H1 (cell line): ENCODE results near the gene BCO2. TPM values are rescaled to one million over a fixed set of nuclear protein-coding genes. Genes with fewer than 3 reads are reported as not detected.

ENCODE experiments used
- CTCF ChIA-PET: fragments of 300-600 bp; sonication (Branson Sonifier 250); formaldehyde crosslinking; loops from one replicate; lab custom pipeline; 2021; ENCODE audit not compliant: partially characterized antibody; lab: Charles Lee
- POLR2A ChIA-PET: fragments of 300-600 bp; sonication (Branson Sonifier 250); formaldehyde crosslinking; loops from one replicate; lab custom pipeline; 2021; ENCODE audit warnings: inconsistent platforms; ENCODE audit not compliant: partially characterized antibody; lab: Charles Lee
- DNase-seq, 2 experiments: peaks; one replicate each; pipeline versions ENCODE4 v3.0.0 to v3.0.0-alpha.2; 2010 to 2022; ENCODE audit warnings: low spot score in 2 of 2, low read depth in 1 of 2, mixed read lengths in 1 of 2
- FAIRE-seq: peaks from 2 replicates; lab custom pipeline; 2011; peaks lifted over from hg19 to GRCh38; lab: Jason Lieb, UNC
- H2AFZ ChIP-seq: 2 replicates; pipeline ENCODE4 v1.8.1; 2012; ENCODE audit warnings: low read length, inconsistent platforms
- H2AK5ac ChIP-seq: 2 replicates; pipeline ENCODE4 v1.6.1; 2013; ENCODE audit warnings: low read depth, low read length
- H2BK120ac ChIP-seq: replicated peaks from 2 replicates; pipeline ENCODE3; 2013; ENCODE audit warnings: low read depth, low read length, inconsistent platforms
- H2BK12ac ChIP-seq: 2 replicates; pipeline ENCODE4 v1.6.1; 2013; ENCODE audit warnings: low read depth, low read length
- H2BK15ac ChIP-seq: 2 replicates; pipeline ENCODE4 v1.6.1; 2013; ENCODE audit warnings: low read length
- H2BK20ac ChIP-seq: 2 replicates; pipeline ENCODE4 v1.6.1; 2013; ENCODE audit warnings: low read length
- H2BK5ac ChIP-seq: 2 replicates; pipeline ENCODE4 v1.6.1; 2013; ENCODE audit warnings: low read depth, low read length
- H3K14ac ChIP-seq: 2 replicates; pipeline ENCODE4 v1.6.1; 2013; ENCODE audit warnings: inconsistent platforms; ENCODE audit not compliant: insufficient read length
- H3K18ac ChIP-seq: 2 replicates; pipeline ENCODE4 v1.6.1; 2013; ENCODE audit warnings: low read length; ENCODE audit errors: extremely low read depth
- H3K23ac ChIP-seq: 2 replicates; pipeline ENCODE4 v1.6.1; 2013; ENCODE audit warnings: inconsistent platforms; ENCODE audit not compliant: insufficient read length
- H3K23me2 ChIP-seq: 2 replicates; pipeline ENCODE4 v1.6.1; 2013; ENCODE audit warnings: low read depth, low read length
- H3K27ac ChIP-seq: 2 replicates; pipeline ENCODE4 v1.6.1; 2011; ENCODE audit warnings: low read depth, low read length, inconsistent platforms
- H3K27me3 ChIP-seq, 4 experiments: replicated peaks in 1 of 4; 1 replicate in 1 of 4; 2 replicates in 3 of 4; pipeline versions ENCODE4 v1.6.1 to v1.8.1; 2011 to 2013; ENCODE audit warnings: low read length in 3 of 4, mild to moderate bottlenecking in 3 of 4, inconsistent platforms in 2 of 4, mixed read lengths in 2 of 4, moderate library complexity in 1 of 4; ENCODE audit not compliant: control insufficient read depth in 3 of 4, insufficient read depth in 3 of 4; ENCODE audit errors: extremely low read depth in 1 of 4
- H3K36me3 ChIP-seq, 4 experiments: 2 replicates each; pipeline versions ENCODE4 v1.6.1 to v1.8.1; 2011 to 2013; ENCODE audit warnings: mild to moderate bottlenecking in 4 of 4, low read length in 3 of 4, moderate library complexity in 2 of 4, control low read depth in 1 of 4, inconsistent platforms in 1 of 4; ENCODE audit not compliant: insufficient read depth in 4 of 4, control insufficient read depth in 2 of 4
- H3K4ac ChIP-seq: replicated peaks from 2 replicates; pipeline ENCODE3; 2013; ENCODE audit warnings: low read length, low read depth, mixed read lengths, inconsistent platforms; ENCODE audit not compliant: insufficient read length
- H3K4me1 ChIP-seq, 4 experiments: replicated peaks in 1 of 4; 1 replicate in 1 of 4; 2 replicates in 3 of 4; pipeline versions ENCODE4 v1.6.1 to v1.8.1; 2011 to 2013; ENCODE audit warnings: low read length in 3 of 4, inconsistent platforms in 2 of 4, mixed read lengths in 1 of 4; ENCODE audit not compliant: insufficient read depth in 4 of 4, control insufficient read depth in 3 of 4
- H3K4me2 ChIP-seq, 2 experiments: 2 replicates each; pipeline versions ENCODE4 v1.6.1 to v1.8.1; 2011 to 2013; ENCODE audit warnings: low read depth in 2 of 2, low read length in 2 of 2, control low read depth in 1 of 2, inconsistent platforms in 1 of 2, mild to moderate bottlenecking in 1 of 2; ENCODE audit not compliant: insufficient read depth in 1 of 2
- H3K4me3 ChIP-seq, 4 experiments: fragments of 200-600, 300-600 bp in 1 of 4; sonication (generic), shearing (Covaris generic), sonication (Bioruptor Twin) in 1 of 4; 2 replicates each; pipeline versions ENCODE4 v1.5.1 to v1.8.1; 2011 to 2016; ENCODE audit warnings: low read length in 4 of 4, low read depth in 3 of 4, control low read depth in 2 of 4, inconsistent platforms in 2 of 4, mild to moderate bottlenecking in 2 of 4, mixed read lengths in 1 of 4, moderate library complexity in 1 of 4; ENCODE audit not compliant: insufficient read depth in 2 of 4; ENCODE audit errors: extremely low read depth in 1 of 4
- H3K56ac ChIP-seq: replicated peaks from 2 replicates; pipeline ENCODE3; 2013; ENCODE audit warnings: low read depth, mild to moderate bottlenecking, mixed read lengths, low read length, inconsistent platforms; ENCODE audit not compliant: insufficient read length
- H3K79me1 ChIP-seq: 2 replicates; pipeline ENCODE4 v1.6.1; 2013; ENCODE audit warnings: low read depth, low read length, control low read depth
- H3K79me2 ChIP-seq, 2 experiments: 2 replicates each; pipeline versions ENCODE4 v1.6.1 to v1.8.1; 2012 to 2013; ENCODE audit warnings: low read length in 2 of 2, mild to moderate bottlenecking in 2 of 2, inconsistent platforms in 1 of 2; ENCODE audit not compliant: insufficient read depth in 2 of 2, control insufficient read depth in 1 of 2
- H3K9ac ChIP-seq, 4 experiments: replicated peaks in 1 of 4; 1 replicate in 1 of 4; 2 replicates in 3 of 4; pipeline versions ENCODE4 v1.6.1 to v1.8.1; 2011 to 2013; ENCODE audit warnings: low read depth in 3 of 4, low read length in 3 of 4, control low read depth in 2 of 4, mild to moderate bottlenecking in 2 of 4, moderate library complexity in 2 of 4, inconsistent platforms in 1 of 4; ENCODE audit errors: extremely low read depth in 1 of 4
- H3K9me3 ChIP-seq, 2 experiments: 2 replicates each; pipeline versions ENCODE4 v1.6.1 to v1.8.1; 2012 to 2013; ENCODE audit warnings: mild to moderate bottlenecking in 2 of 2, moderate library complexity in 2 of 2, control low read depth in 1 of 2, inconsistent platforms in 1 of 2, low read depth in 1 of 2, low read length in 1 of 2, mixed read lengths in 1 of 2; ENCODE audit not compliant: insufficient read depth in 2 of 2
- H4K20me1 ChIP-seq, 2 experiments: replicated peaks in 1 of 2; 2 replicates each; pipeline versions ENCODE3 to v1.8.1; 2011 to 2013; ENCODE audit warnings: inconsistent platforms in 2 of 2, low read length in 2 of 2, mild to moderate bottlenecking in 1 of 2; ENCODE audit not compliant: insufficient read depth in 2 of 2, control insufficient read depth in 1 of 2
- H4K5ac ChIP-seq: 2 replicates; pipeline ENCODE4 v1.6.1; 2013; ENCODE audit warnings: low read length, low read depth, mixed read lengths, inconsistent platforms; ENCODE audit not compliant: insufficient read length
- H4K8ac ChIP-seq: 2 replicates; pipeline ENCODE4 v1.8.0; 2013; ENCODE audit warnings: mild to moderate bottlenecking, moderate library complexity, low read length, inconsistent platforms; ENCODE audit not compliant: insufficient read depth; ENCODE audit errors: extremely low read depth
- H4K91ac ChIP-seq: replicated peaks from 2 replicates; pipeline ENCODE3; 2013; ENCODE audit warnings: low read length, mixed read lengths, inconsistent platforms; ENCODE audit not compliant: insufficient read length
- CBX8 ChIP-seq: fragments of 300-800, 300-1000 bp; sonication (generic); IDR thresholded peaks from 2 replicates; pipeline ENCODE4 v1.7.1; 2016; ENCODE audit warnings: low read depth, low read length, borderline replicate concordance
- EP300 ChIP-seq, 2 experiments: IDR thresholded peaks; 1 replicate in 1 of 2; 2 replicates in 1 of 2; pipeline ENCODE4 v1.6.1; 2011 to 2012; ENCODE audit warnings: low read depth in 2 of 2, low read length in 2 of 2, mild to moderate bottlenecking in 2 of 2, borderline replicate concordance in 1 of 2, inconsistent platforms in 1 of 2, moderate library complexity in 1 of 2
- EZH2 ChIP-seq: fragments of 200-600 bp; sonication (generic); IDR thresholded peaks from 2 replicates; pipeline ENCODE4 v1.7.1; 2012; ENCODE audit warnings: low read depth, mild to moderate bottlenecking, moderate library complexity, low read length, inconsistent platforms; ENCODE audit not compliant: severe bottlenecking
- GABPA ChIP-seq: IDR thresholded peaks from 2 replicates; pipeline ENCODE4 v1.6.1; 2011; ENCODE audit warnings: mild to moderate bottlenecking, low read length, moderate library complexity, borderline replicate concordance; ENCODE audit not compliant: insufficient read depth
- GTF2F1 ChIP-seq: IDR thresholded peaks from 2 replicates; pipeline ENCODE4 v1.6.1; 2012; ENCODE audit warnings: low read depth, low read length, improper control_type of control experiment, borderline replicate concordance
- JUN ChIP-seq: IDR thresholded peaks from 2 replicates; pipeline ENCODE4 v1.6.1; 2011; ENCODE audit warnings: low read depth, mild to moderate bottlenecking, improper control_type of control experiment, low read length
- JUND ChIP-seq: IDR thresholded peaks from 2 replicates; pipeline ENCODE4 v1.6.1; 2011; ENCODE audit warnings: mild to moderate bottlenecking, improper control_type of control experiment, low read length
- KDM1A ChIP-seq: fragments of 200-600, 300-600 bp; sonication (generic); IDR thresholded peaks from 2 replicates; pipeline ENCODE4 v1.7.1; 2016; ENCODE audit warnings: mild to moderate bottlenecking, low read length, borderline replicate concordance
- RNF2 ChIP-seq: fragments of 200-900, 300-1000 bp; sonication (generic); IDR thresholded peaks from 2 replicates; pipeline ENCODE4 v1.7.1; 2016; ENCODE audit warnings: borderline replicate concordance, low read depth, mild to moderate bottlenecking, antibody characterized with exemption, low read length; ENCODE audit not compliant: poor library complexity, severe bottlenecking; ENCODE audit errors: missing control alignments
- SP2 ChIP-seq: IDR thresholded peaks from 2 replicates; pipeline ENCODE4 v1.6.1; 2012; ENCODE audit warnings: mild to moderate bottlenecking, low read length, inconsistent platforms
- TCF12 ChIP-seq: IDR thresholded peaks from 2 replicates; pipeline ENCODE4 v1.6.1; 2011; ENCODE audit warnings: low read depth, mild to moderate bottlenecking, low read length
- WGBS, 2 experiments: shearing (Covaris generic) in 1 of 2; methylation state at CpG; one replicate each; pipeline versions ENCODE4 v1.1.6 to v1.1.7; 2013 to 2015; ENCODE audit warnings: low lambda C conversion rate in 2 of 2, mixed read lengths in 2 of 2, inconsistent platforms in 1 of 2, low coverage in 1 of 2, missing lambda C conversion rate in 1 of 2; ENCODE audit not compliant: insufficient replicate concordance in 2 of 2, insufficient coverage in 1 of 2, insufficient read length in 1 of 2; ENCODE audit errors: extremely low coverage in 1 of 2, missing lambda C conversion rate in 1 of 2; 5-methylcytosine and 5-hydroxymethylcytosine counted together
- polyA plus RNA-seq, 7 experiments: library from polyadenylated mRNA; depleted of rRNA in 3 of 7; stranded (reverse) in 5 of 7; unstranded in 2 of 7; fragments of >200 nt in 5 of 7; fragments of 200-250 nt in 2 of 7; gene quantifications; 1 replicate in 5 of 7; 2 replicates in 1 of 7; 4 replicates in 1 of 7; pipeline versions ENCODE4 v1.2.1 to v1.2.3, GENCODE V29; 2011 to 2013; ENCODE audit warnings: missing spikeins in 2 of 7, mixed read lengths in 2 of 7
- total RNA-seq: library from RNA; stranded (reverse); fragmentation: NEBNext Ultra II Directional; extraction: Animal tissue kit (Norgen Biotek cat#: 25700); gene quantifications from 2 replicates; pipeline ENCODE4 v1.2.1, GENCODE V29; 2021

BCO2 gene
- total and polyA plus RNA-seq, 2 of the 8 experiments (the other 6 are each of a cell fraction or from before 2014, with no cell fraction given) = 0.42 to 0.82 TPM

DNA sequence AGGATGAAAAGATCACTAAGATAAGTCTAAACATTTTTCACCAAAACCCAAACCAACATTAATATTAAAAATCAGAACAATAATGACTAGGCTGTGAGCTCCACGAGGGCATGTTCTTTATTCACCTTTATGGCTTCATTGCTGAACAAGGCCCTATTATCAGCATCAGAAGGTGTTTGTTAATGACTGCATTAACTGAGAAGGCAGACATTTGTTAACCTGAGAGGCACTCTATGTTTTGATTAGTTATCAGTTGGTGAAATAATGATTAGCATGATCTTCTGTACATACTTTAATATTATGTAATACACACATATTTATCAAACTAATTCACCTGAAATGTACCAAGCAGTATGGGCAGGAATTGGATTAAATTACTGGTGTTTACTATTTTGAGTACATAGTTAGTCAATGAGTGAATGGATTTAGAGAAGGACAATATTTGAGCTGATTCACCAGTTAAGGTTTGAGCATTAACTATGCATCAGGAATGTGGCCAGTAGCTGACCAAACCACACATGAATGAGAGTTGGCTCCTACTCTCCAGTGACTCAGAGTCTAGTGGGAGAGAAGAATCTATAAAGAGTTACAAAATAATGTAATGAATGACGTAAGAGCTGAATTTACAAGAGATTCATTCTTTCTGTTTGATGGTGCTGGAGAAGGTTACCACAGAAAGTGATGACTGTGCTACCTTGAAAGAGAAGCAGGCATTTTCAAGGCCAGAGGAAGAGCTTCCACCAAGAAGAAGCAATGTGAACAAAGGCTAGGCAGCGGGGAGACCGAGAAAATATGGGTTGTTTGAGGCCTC is 18.2 kb upstream of the BCO2 start:
- no peaks in the 10 kb centered on the region for H4K20me1 ChIP-seq
- no peaks in the 10 kb centered on the region for H3K9me3 ChIP-seq
- H3K79me1 ChIP-seq = no peaks in the 10 kb centered on the region
- no peaks in the 10 kb centered on the region for H3K27me3 ChIP-seq
- H3K4me3 ChIP-seq = no peak overlapping the region
- H2AFZ ChIP-seq = no peak overlapping the region
- no peak overlapping the region for H3K4me2 ChIP-seq
- no peak overlapping the region for H3K27ac ChIP-seq
- H4K5ac ChIP-seq = no peak overlapping the region
- H3K4me1 ChIP-seq = no peaks in the 10 kb centered on the region
- no peak overlapping the region for H4K8ac ChIP-seq
- H3K36me3 ChIP-seq = no peaks in the 10 kb centered on the region
- H2BK15ac ChIP-seq = no peak overlapping the region
- ChIA-PET POLR2A (no interaction called here), CTCF (interaction anchor here (0.9 to 2.5 kb wide), 4 partner anchors 9 to 104 kb away, joined by 3 to 16 read pairs (median 4); partner anchors contain the start of gene BCO2)
- H2BK20ac ChIP-seq = no peak overlapping the region
- H2BK12ac ChIP-seq = no peak overlapping the region
- DNase-seq = no peak
- H3K9ac ChIP-seq = no peak overlapping the region
- no peak overlapping the region for H4K91ac ChIP-seq
- no peaks in the 10 kb centered on the region for H3K79me2 ChIP-seq
- H2BK5ac ChIP-seq = no peak overlapping the region
- H3K56ac ChIP-seq = no peak overlapping the region
- H3K23ac ChIP-seq = no peak overlapping the region
- FAIRE-seq = no peak
- no peak overlapping the region for H3K4ac ChIP-seq
- 85% methylated on average over 4 of the region's 4 CpGs; no CpG with 5 or more reads in 1 of the 2 experiments for WGBS, 2 experiments
- H3K14ac ChIP-seq = no peak overlapping the region
- no peak overlapping the region for H2BK120ac ChIP-seq
- H3K18ac ChIP-seq = no peak overlapping the region
- no peak overlapping the region for H2AK5ac ChIP-seq
- no peaks in the 10 kb centered on the region; the same call in 1 of the 2 replicates for H3K23me2 ChIP-seq
- no peak for TF ChIP-seq SP2
- TF ChIP-seq EZH2 = no peak
- no peak for TF ChIP-seq TCF12
- no peak for TF ChIP-seq KDM1A
- TF ChIP-seq EP300 (IDR thresholded peaks at IDR 0.05; ENCODE audit: borderline replicate concordance in 1 of 2, low read depth in 2 of 2, low read length in 2 of 2) = no peak
- no peak for TF ChIP-seq RNF2
- no peak for TF ChIP-seq CBX8
- no peak for TF ChIP-seq GABPA
- no peak for TF ChIP-seq JUN
- TF ChIP-seq GTF2F1 = no peak
- TF ChIP-seq JUND = no peak
